Measurements from ENCODE around the gene LILRB5. TPM values are rescaled to one million over a fixed set of nuclear protein-coding genes. Genes with fewer than 3 reads are reported as not detected.
"Not testable (repeated sequence)": the region's sequence is repeated elsewhere in the genome, so short reads cannot be mapped to it uniquely, and the experiment has no call there.

LILRB5 gene
- total RNA-seq, 1 experiment from 2014 or later, result not detected

DNA sequence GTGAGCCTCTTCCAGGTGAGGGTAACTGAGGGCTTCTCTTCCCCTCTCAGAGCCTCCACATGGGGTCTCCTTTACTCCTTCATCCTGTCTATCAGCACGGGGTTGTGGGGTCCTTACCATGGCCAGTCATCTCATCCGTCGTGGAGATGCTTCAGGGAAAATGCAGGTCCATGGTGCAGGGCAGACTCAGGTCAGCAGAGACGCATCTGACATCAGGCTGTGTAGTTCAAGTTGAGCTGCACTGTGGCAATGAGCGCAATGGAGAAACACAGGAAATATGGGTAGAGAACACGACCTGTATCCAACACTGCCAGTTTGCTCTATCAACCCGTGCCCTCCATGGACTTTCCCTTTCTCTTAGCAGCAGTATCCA, 42.0 kb upstream of the LILRB5 start:
- H3K36me3 Mint-ChIP-seq (ENCODE audit: insufficient read depth, unreplicated experiment), result no peaks in the 10 kb centered on the region
- H3K4me3 Mint-ChIP-seq (ENCODE audit: low read depth, unreplicated experiment), result no peak overlapping the region
- intact Hi-C loops (cut with micrococcal nuclease; ENCODE audit: unreplicated experiment), result no loop called here
- H3K27me3 Mint-ChIP-seq (ENCODE audit: unreplicated experiment), result peaks cover 94% of the 10 kb centered on the region
- no peak for DNase-seq
- CTCF ChIA-PET, result no interaction called here
- H3K4me1 Mint-ChIP-seq (ENCODE audit: low read depth, unreplicated experiment), result no peaks in the 10 kb centered on the region
- H3K27ac Mint-ChIP-seq (ENCODE audit: unreplicated experiment), result no peak overlapping the region
- H3K9me3 Mint-ChIP-seq (ENCODE audit: low read depth, unreplicated experiment), result no peaks in the 10 kb centered on the region
- TF ChIP-seq, protein P1, sequence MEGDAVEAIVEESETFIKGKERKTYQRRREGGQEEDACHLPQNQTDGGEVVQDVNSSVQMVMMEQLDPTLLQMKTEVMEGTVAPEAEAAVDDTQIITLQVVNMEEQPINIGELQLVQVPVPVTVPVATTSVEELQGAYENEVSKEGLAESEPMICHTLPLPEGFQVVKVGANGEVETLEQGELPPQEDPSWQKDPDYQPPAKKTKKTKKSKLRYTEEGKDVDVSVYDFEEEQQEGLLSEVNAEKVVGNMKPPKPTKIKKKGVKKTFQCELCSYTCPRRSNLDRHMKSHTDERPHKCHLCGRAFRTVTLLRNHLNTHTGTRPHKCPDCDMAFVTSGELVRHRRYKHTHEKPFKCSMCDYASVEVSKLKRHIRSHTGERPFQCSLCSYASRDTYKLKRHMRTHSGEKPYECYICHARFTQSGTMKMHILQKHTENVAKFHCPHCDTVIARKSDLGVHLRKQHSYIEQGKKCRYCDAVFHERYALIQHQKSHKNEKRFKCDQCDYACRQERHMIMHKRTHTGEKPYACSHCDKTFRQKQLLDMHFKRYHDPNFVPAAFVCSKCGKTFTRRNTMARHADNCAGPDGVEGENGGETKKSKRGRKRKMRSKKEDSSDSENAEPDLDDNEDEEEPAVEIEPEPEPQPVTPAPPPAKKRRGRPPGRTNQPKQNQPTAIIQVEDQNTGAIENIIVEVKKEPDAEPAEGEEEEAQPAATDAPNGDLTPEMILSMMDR (IDR thresholded peaks at IDR 0.05; ENCODE audit: unreplicated experiment), result no peak
- BruUV-seq (replicated peaks), result no TSS peak

- Mint-ChIP-seq H3K27me3 (ENCODE audit: unreplicated experiment) (peaks cover 96% of the 10 kb centered on the region), H3K4me3 (ENCODE audit: low read depth, unreplicated experiment) (no peak overlapping the region), H3K9me3 (ENCODE audit: low read depth, unreplicated experiment) (no peaks in the 10 kb centered on the region), H3K27ac (ENCODE audit: unreplicated experiment) (no peak overlapping the region), H3K36me3 (ENCODE audit: insufficient read depth, unreplicated experiment) (no peaks in the 10 kb centered on the region), H3K4me1 (ENCODE audit: low read depth, unreplicated experiment) (no peaks in the 10 kb centered on the region)
- TF ChIP-seq, protein P1 (IDR thresholded peaks at IDR 0.05; ENCODE audit: unreplicated experiment), result no peak
- intact Hi-C loops (cut with micrococcal nuclease; ENCODE audit: unreplicated experiment), result no loop called here
- DNase-seq, result no peak
- CTCF ChIA-PET, result interaction anchor here (0.6 to 1.2 kb wide), 2 partner anchors 98 to 109 kb away, joined by 4 read pairs; partner anchors contain the start of gene MBOAT7
- no TSS peak for BruUV-seq (replicated peaks)
These were observed 41.5 kb upstream of the LILRB5 start for GRCh38 chr19:54298357-54299125.

- H3K4me1 Mint-ChIP-seq (ENCODE audit: low read depth, unreplicated experiment), result no peaks in the 10 kb centered on the region
- peaks cover 96% of the 10 kb centered on the region for H3K27me3 Mint-ChIP-seq (ENCODE audit: unreplicated experiment)
- TF ChIP-seq, protein P1 (IDR thresholded peaks at IDR 0.05; ENCODE audit: unreplicated experiment), result no peak
- no peak overlapping the region for H3K27ac Mint-ChIP-seq (ENCODE audit: unreplicated experiment)
- no peaks in the 10 kb centered on the region for H3K36me3 Mint-ChIP-seq (ENCODE audit: insufficient read depth, unreplicated experiment)
- CTCF ChIA-PET, result interaction anchor here (0.6 to 1.2 kb wide), 4 partner anchors 72 to 505 kb away, joined by 4 to 5 read pairs (median 4); partner anchors contain the start of gene MBOAT7
- no peaks in the 10 kb centered on the region for H3K9me3 Mint-ChIP-seq (ENCODE audit: low read depth, unreplicated experiment)
- peak; percentile 28 for DNase-seq
- H3K4me3 Mint-ChIP-seq (ENCODE audit: low read depth, unreplicated experiment), result no peak overlapping the region
- BruUV-seq (replicated peaks), result no TSS peak
- intact Hi-C loops (cut with micrococcal nuclease; ENCODE audit: unreplicated experiment), result no loop called here
These were observed 40.8 kb upstream of the LILRB5 start for GRCh38 chr19:54297759-54298305.

- Mint-ChIP-seq H3K4me3 (ENCODE audit: low read depth, unreplicated experiment) (no peak overlapping the region), H3K36me3 (ENCODE audit: insufficient read depth, unreplicated experiment) (no peaks in the 10 kb centered on the region), H3K27ac (ENCODE audit: unreplicated experiment) (no peak overlapping the region), H3K4me1 (ENCODE audit: low read depth, unreplicated experiment) (no peaks in the 10 kb centered on the region), H3K9me3 (ENCODE audit: low read depth, unreplicated experiment) (no peaks in the 10 kb centered on the region), H3K27me3 (ENCODE audit: unreplicated experiment) (peaks cover 96% of the 10 kb centered on the region)
- TF ChIP-seq, protein P1 (IDR thresholded peaks at IDR 0.05; ENCODE audit: unreplicated experiment), result no peak
- no TSS peak for BruUV-seq (replicated peaks)
- DNase-seq, result no peak
- intact Hi-C loops (cut with micrococcal nuclease; ENCODE audit: unreplicated experiment), result no loop called here
- CTCF ChIA-PET, result no interaction called here
These were observed 37.5 kb upstream of the LILRB5 start for GRCh38 chr19:54294539-54294938.

GRCh38 chr19:54289160-54289559, 32.1 kb upstream of the LILRB5 start:
- H3K9me3 Mint-ChIP-seq (ENCODE audit: low read depth, unreplicated experiment); intact Hi-C loops (cut with micrococcal nuclease; ENCODE audit: unreplicated experiment); CTCF ChIA-PET; DNase-seq; H3K4me3 Mint-ChIP-seq (ENCODE audit: low read depth, unreplicated experiment); H3K36me3 Mint-ChIP-seq (ENCODE audit: insufficient read depth, unreplicated experiment); BruUV-seq (replicated peaks); H3K27ac Mint-ChIP-seq (ENCODE audit: unreplicated experiment): not testable (repeated sequence)
- Mint-ChIP-seq H3K27me3 (ENCODE audit: unreplicated experiment) (peaks cover 92% of the 10 kb centered on the region), H3K4me1 (ENCODE audit: low read depth, unreplicated experiment) (peaks cover 27% of the 10 kb centered on the region)
